B cell (primary cell): ENCODE results near the gene MYL12B. TPM values are rescaled to one million over a fixed set of nuclear protein-coding genes. Genes with fewer than 3 reads are reported as not detected.

ENCODE experiments used
- ATAC-seq: fragments of 200-7000 bp; cut with Tn5 transposase; one replicate; pipeline ENCODE4 v1.10.0; 2021; ENCODE audit warnings: low read depth, mild to moderate bottlenecking, moderate number of reproducible peaks, moderate library complexity
- CTCF ChIA-PET: fragments of 350-600 bp; sonication (Branson Sonifier 250); formaldehyde crosslinking; loops from one replicate; lab custom pipeline; 2021; ENCODE audit warnings: antibody characterized with exemption, inconsistent platforms; lab: Charles Lee
- POLR2A ChIA-PET: fragments of 350-600 bp; sonication (Branson Sonifier 250); formaldehyde crosslinking; loops from one replicate; lab custom pipeline; 2021; ENCODE audit warnings: antibody characterized with exemption; lab: Charles Lee
- DNase-seq: peaks from one replicate; pipeline ENCODE4 v3.0.0; 2013
- H2AFZ ChIP-seq: 2 replicates; pipeline ENCODE4 v1.6.1; 2012; ENCODE audit warnings: mild to moderate bottlenecking, low read depth, low read length; ENCODE audit not compliant: insufficient read depth, poor library complexity, severe bottlenecking
- H3K27ac ChIP-seq, 2 donors: 1 replicate in 1 of 2; 2 replicates in 1 of 2; pipeline ENCODE4 v1.5.1; 2012 to 2013; ENCODE audit warnings: low read length in 2 of 2, mild to moderate bottlenecking in 2 of 2, moderate library complexity in 1 of 2
- H3K27me3 ChIP-seq, 4 experiments: fragments of 200-600 bp in 1 of 4; sonication (generic) in 1 of 4; replicated peaks in 1 of 4; 1 replicate in 2 of 4; 2 replicates in 2 of 4; pipeline versions ENCODE4 v1.6.1 to v1.7.0; 2013 to 2016; ENCODE audit warnings: low read length in 3 of 4, mild to moderate bottlenecking in 2 of 4, mixed read lengths in 1 of 4, moderate library complexity in 1 of 4; ENCODE audit not compliant: insufficient read depth in 4 of 4, control insufficient read depth in 3 of 4; ENCODE audit errors: control extremely low read depth in 1 of 4
- H3K36me3 ChIP-seq, 2 experiments: replicated peaks in 1 of 2; 1 replicate in 1 of 2; 2 replicates in 1 of 2; pipeline versions ENCODE4 v1.6.1 to v1.7.1; 2013; ENCODE audit warnings: low read length in 1 of 2; ENCODE audit not compliant: insufficient read depth in 2 of 2, control insufficient read depth in 1 of 2; ENCODE audit errors: control extremely low read depth in 1 of 2, extremely low read depth in 1 of 2
- H3K4me1 ChIP-seq, 2 donors: fragments of 200-600 bp in 1 of 2; sonication (generic) in 1 of 2; 1 replicate in 1 of 2; 2 replicates in 1 of 2; pipeline versions ENCODE4 v1.5.1 to v1.6.1; 2013 to 2017; ENCODE audit warnings: low read length in 2 of 2; ENCODE audit not compliant: control insufficient read depth in 2 of 2, insufficient read depth in 2 of 2
- H3K4me2 ChIP-seq: replicated peaks from 2 replicates; pipeline ENCODE3; 2012; ENCODE audit warnings: mild to moderate bottlenecking, low read depth, low read length; ENCODE audit not compliant: poor library complexity, severe bottlenecking
- H3K4me3 ChIP-seq, 5 experiments: fragments of 200-600 bp in 1 of 5; sonication (generic) in 1 of 5; 1 replicate in 3 of 5; 2 replicates in 2 of 5; pipeline versions ENCODE4 v1.5.1 to v1.7.0; 2011 to 2016; ENCODE audit warnings: low read length in 4 of 5, mild to moderate bottlenecking in 4 of 5, low read depth in 2 of 5, control low read depth in 1 of 5, moderate library complexity in 1 of 5; ENCODE audit not compliant: insufficient read depth in 1 of 5; ENCODE audit errors: control extremely low read depth in 1 of 5, extremely low read depth in 1 of 5
- H3K79me2 ChIP-seq: fragments of 200-600 bp; sonication (generic); one replicate; pipeline ENCODE4 v1.6.0; 2016; ENCODE audit warnings: low read length; ENCODE audit not compliant: control insufficient read depth, insufficient read depth
- H3K9ac ChIP-seq: fragments of 200-600 bp; sonication (generic); 2 replicates; pipeline ENCODE4 v1.6.1; 2017; ENCODE audit warnings: mild to moderate bottlenecking, low read length, moderate library complexity
- H3K9me3 ChIP-seq, 3 donors: one replicate each; pipeline versions ENCODE4 v1.6.1 to v1.7.1; 2013; ENCODE audit warnings: low read length in 2 of 3; ENCODE audit not compliant: control insufficient read depth in 2 of 3, insufficient read depth in 1 of 3; ENCODE audit errors: control extremely low read depth in 1 of 3
- H4K20me1 ChIP-seq: 2 replicates; pipeline ENCODE4 v1.6.0; 2012; ENCODE audit warnings: mild to moderate bottlenecking, low read length; ENCODE audit not compliant: insufficient read depth, control insufficient read depth, poor library complexity, severe bottlenecking
- H3K27ac Mint-ChIP-seq: one replicate; pipeline ENCODE4 v1.8.0; 2021; ENCODE audit warnings: mixed read lengths
- H3K27me3 Mint-ChIP-seq: one replicate; pipeline ENCODE4 v1.8.0; 2021; ENCODE audit warnings: mixed read lengths
- H3K4me1 Mint-ChIP-seq: one replicate; pipeline ENCODE4 v1.8.0; 2021; ENCODE audit warnings: mixed read lengths
- H3K4me3 Mint-ChIP-seq: one replicate; pipeline ENCODE4 v1.8.0; 2021; ENCODE audit warnings: mixed read lengths
- H3K9me3 Mint-ChIP-seq: one replicate; pipeline ENCODE4 v1.8.0; 2022; ENCODE audit warnings: mixed read lengths; ENCODE audit not compliant: insufficient read depth
- CTCF ChIP-seq: fragments of 200-600 bp; IDR thresholded peaks from one replicate; pipeline ENCODE4 v1.8.0; 2022; ENCODE audit warnings: antibody characterized with exemption, mild to moderate bottlenecking
- EZH2 ChIP-seq: IDR thresholded peaks from 2 replicates; pipeline ENCODE4 v1.6.1; 2012; ENCODE audit warnings: borderline replicate concordance, low read depth, mild to moderate bottlenecking, moderate library complexity, low read length; ENCODE audit not compliant: insufficient read depth, poor library complexity, severe bottlenecking
- WGBS: methylation state at CpG from one replicate; pipeline ENCODE4 v1.1.5; 2013; ENCODE audit warnings: missing lambda C conversion rate; ENCODE audit not compliant: insufficient coverage; 5-methylcytosine and 5-hydroxymethylcytosine counted together
- intact Hi-C: fragments of 100-400 bp; cut with micrococcal nuclease; formaldehyde crosslinking; loops from one replicate; pipeline ENCODE4 v1.10.0; 2022
- polyA plus RNA-seq: library from polyadenylated mRNA; depleted of rRNA; stranded (reverse); fragments of >200 nt; gene quantifications from 2 replicates; pipeline ENCODE4 v1.2.3, GENCODE V29; 2012
- total RNA-seq, 2 donors: library from RNA; stranded (reverse); fragments of 120-200 nt in 1 of 2; gene quantifications; 1 replicate in 1 of 2; 2 replicates in 1 of 2; pipeline versions ENCODE4 v1.2.3 to v1.2.4, GENCODE V29; 2013 to 2022

The MYL12B gene
- total and polyA plus RNA-seq, 2 donors (not counting 1 experiment from before 2014, with no cell fraction given) = 127 to 139 TPM

GRCh38 chr18:3265564-3266033 is 3.7 kb downstream of the MYL12B start:
- peaks cover 80% of the 10 kb centered on the region for H3K4me1 Mint-ChIP-seq
- Histone ChIP-seq H3K79me2 (peaks cover 100% of the 10 kb centered on the region), H3K27me3 (no peaks in the 10 kb centered on the region), H3K4me1 (peaks cover 69 to 74% of the 10 kb centered on the region in 2 donors), H3K4me3 (no peak overlapping the region), H3K36me3 (no peaks in the 10 kb centered on the region), H3K9ac (no peak overlapping the region), H2AFZ (no peak overlapping the region), H4K20me1 (peaks cover 71% of the 10 kb centered on the region), H3K4me2 (peak overlapping the region; percentile 21), H3K9me3 (no peaks in the 10 kb centered on the region), H3K27ac (peak overlapping the region in 1 of 2 donors; percentile 57)
- ChIA-PET CTCF (interaction anchor here (1.5 to 1.9 kb wide), 3 partner anchors 14 to 401 kb away, joined by 5 to 8 read pairs (median 7); no protein-coding TSS in a partner anchor), POLR2A (no interaction called here)
- no peaks in the 10 kb centered on the region for H3K9me3 Mint-ChIP-seq
- intact Hi-C loops = no loop called here
- TF ChIP-seq EZH2 = no peak
- no peak for TF ChIP-seq CTCF
- ATAC-seq = no peak
- DNase-seq = no peak
- peak overlapping the region; percentile 39 for H3K4me3 Mint-ChIP-seq
- no peaks in the 10 kb centered on the region for H3K27me3 Mint-ChIP-seq
- H3K27ac Mint-ChIP-seq = peak overlapping the region; percentile 64
- 83% methylated on average over 1 of the region's 3 CpGs for WGBS

- H3K4me3 ChIP-seq = no peak overlapping the region
- no peak overlapping the region for H3K9ac ChIP-seq
- peak overlapping the region in 1 of 2 donors; percentile 22 for H3K27ac ChIP-seq
- ATAC-seq = no peak
- no peaks in the 10 kb centered on the region for H3K9me3 Mint-ChIP-seq
- ChIA-PET CTCF (interaction anchor here (0.8 to 1.9 kb wide), 4 partner anchors 14 to 400 kb away, joined by 3 to 7 read pairs (median 4); no protein-coding TSS in a partner anchor), POLR2A (no interaction called here)
- intact Hi-C loops = no loop called here
- H3K27ac Mint-ChIP-seq = peak overlapping the region; percentile 10
- H3K36me3 ChIP-seq = no peaks in the 10 kb centered on the region
- no peak for DNase-seq
- peaks cover 71% of the 10 kb centered on the region for H4K20me1 ChIP-seq
- H3K27me3 ChIP-seq = no peaks in the 10 kb centered on the region
- H3K79me2 ChIP-seq = peaks cover 98% of the 10 kb centered on the region
- H3K4me2 ChIP-seq = peak overlapping the region; percentile 29
- H3K9me3 ChIP-seq = no peaks in the 10 kb centered on the region
- TF ChIP-seq EZH2 (no peak), CTCF (no peak)
- H3K4me1 Mint-ChIP-seq = peaks cover 79% of the 10 kb centered on the region
- peaks cover 65 to 69% of the 10 kb centered on the region in 2 donors for H3K4me1 ChIP-seq
- peak overlapping the region; percentile 6 for H3K4me3 Mint-ChIP-seq
- no peaks in the 10 kb centered on the region for H3K27me3 Mint-ChIP-seq
- H2AFZ ChIP-seq = no peak overlapping the region
- WGBS = 80% methylated on average over 6 of the region's 7 CpGs
These were observed 4.2 kb downstream of the MYL12B start for GRCh38 chr18:3266062-3266608.
